CD4-positive, alpha-beta T cell (primary cell): ENCODE data around the gene BRF1. TPM values are rescaled to one million over a fixed set of nuclear protein-coding genes. Genes with fewer than 3 reads are reported as not detected.

Source experiments
- ATAC-seq: fragments of 200-7000 bp; cut with Tn5 transposase; one replicate; pipeline ENCODE4 v1.10.0; 2022; ENCODE audit warnings: mild to moderate bottlenecking; ENCODE audit not compliant: poor library complexity
- CTCF ChIA-PET: fragments of 350-600 bp; sonication (Branson Sonifier 250); formaldehyde crosslinking; loops from one replicate; lab custom pipeline; 2021; ENCODE audit warnings: antibody characterized with exemption, inconsistent platforms; lab: Charles Lee
- POLR2A ChIA-PET: fragments of 350-600 bp; sonication (Branson Sonifier 250); formaldehyde crosslinking; loops from one replicate; lab custom pipeline; 2021; ENCODE audit warnings: antibody characterized with exemption, inconsistent platforms; lab: Charles Lee
- DNase-seq, 14 experiments: peaks; one replicate each; pipeline ENCODE4 v3.0.0-alpha.2; 2013 to 2020; ENCODE audit warnings: mixed read lengths in 2 of 14
- H3K27ac ChIP-seq, 2 donors: one replicate each; pipeline versions ENCODE4 v1.5.1 to v1.7.0; 2013; ENCODE audit warnings: low read length in 2 of 2, low read depth in 1 of 2, mild to moderate bottlenecking in 1 of 2
- H3K27me3 ChIP-seq, 2 experiments: 1 replicate in 1 of 2; 2 replicates in 1 of 2; pipeline versions ENCODE4 v1.6.1 to v1.7.0; 2013; ENCODE audit warnings: low read length in 2 of 2, control low read depth in 1 of 2, mild to moderate bottlenecking in 1 of 2, moderate library complexity in 1 of 2; ENCODE audit not compliant: insufficient read depth in 2 of 2, control insufficient read depth in 1 of 2
- H3K36me3 ChIP-seq: one replicate; pipeline ENCODE4 v1.6.1; 2013; ENCODE audit warnings: low read length, control low read depth; ENCODE audit not compliant: insufficient read depth
- H3K4me1 ChIP-seq: one replicate; pipeline ENCODE4 v1.6.1; 2013; ENCODE audit warnings: low read length, control low read depth; ENCODE audit not compliant: insufficient read depth
- H3K4me3 ChIP-seq: one replicate; pipeline ENCODE4 v1.5.1; 2013; ENCODE audit warnings: mild to moderate bottlenecking, low read length, moderate library complexity
- H3K9me3 ChIP-seq, 2 experiments: 1 replicate in 1 of 2; 2 replicates in 1 of 2; pipeline versions ENCODE4 v1.6.1 to v1.7.0; 2013; ENCODE audit warnings: low read length in 2 of 2, mild to moderate bottlenecking in 2 of 2, control low read depth in 1 of 2, moderate library complexity in 1 of 2; ENCODE audit not compliant: control insufficient read depth in 1 of 2, insufficient read depth in 1 of 2
- H3K27ac Mint-ChIP-seq: one replicate; pipeline ENCODE4 v1.8.0; 2020; ENCODE audit warnings: mixed read lengths
- H3K27me3 Mint-ChIP-seq: one replicate; pipeline ENCODE4 v1.8.0; 2021; ENCODE audit warnings: mixed read lengths
- H3K36me3 Mint-ChIP-seq: one replicate; pipeline ENCODE4 v1.8.0; 2021; ENCODE audit warnings: low read depth, mixed read lengths
- H3K4me1 Mint-ChIP-seq: one replicate; pipeline ENCODE4 v1.8.0; 2021; ENCODE audit warnings: low read depth, mixed read lengths
- H3K4me3 Mint-ChIP-seq: one replicate; pipeline ENCODE4 v1.8.0; 2020; ENCODE audit warnings: mild to moderate bottlenecking, mixed read lengths
- H3K9me3 Mint-ChIP-seq: one replicate; pipeline ENCODE4 v1.8.0; 2020; ENCODE audit warnings: mixed read lengths
- intact Hi-C, 2 experiments: fragments of 100-400 bp; cut with DNase I in 1 of 2; cut with micrococcal nuclease in 1 of 2; formaldehyde crosslinking; loops; one replicate each; pipeline versions ENCODE4 v1.15.1 to v1.9.0; 2023 to 2025; cut with DNase I, micrococcal nuclease
- total RNA-seq, 174 experiments: library from RNA in 2 of 174; stranded (reverse) in 2 of 174; gene quantifications; one replicate each; pipeline ENCODE4 v1.2.3 and lab custom pipeline; 2021 to 2026
- TF ChIP-seq, protein P1 (sequence below): fragments of 200-600 bp; IDR thresholded peaks from one replicate; pipeline ENCODE4 v1.8.0; 2022; ENCODE audit warnings: antibody characterized with exemption, mild to moderate bottlenecking

Gene BRF1
- total RNA-seq, 2 experiments from 2014 or later: 77.4 to 77.7 TPM

DNA sequence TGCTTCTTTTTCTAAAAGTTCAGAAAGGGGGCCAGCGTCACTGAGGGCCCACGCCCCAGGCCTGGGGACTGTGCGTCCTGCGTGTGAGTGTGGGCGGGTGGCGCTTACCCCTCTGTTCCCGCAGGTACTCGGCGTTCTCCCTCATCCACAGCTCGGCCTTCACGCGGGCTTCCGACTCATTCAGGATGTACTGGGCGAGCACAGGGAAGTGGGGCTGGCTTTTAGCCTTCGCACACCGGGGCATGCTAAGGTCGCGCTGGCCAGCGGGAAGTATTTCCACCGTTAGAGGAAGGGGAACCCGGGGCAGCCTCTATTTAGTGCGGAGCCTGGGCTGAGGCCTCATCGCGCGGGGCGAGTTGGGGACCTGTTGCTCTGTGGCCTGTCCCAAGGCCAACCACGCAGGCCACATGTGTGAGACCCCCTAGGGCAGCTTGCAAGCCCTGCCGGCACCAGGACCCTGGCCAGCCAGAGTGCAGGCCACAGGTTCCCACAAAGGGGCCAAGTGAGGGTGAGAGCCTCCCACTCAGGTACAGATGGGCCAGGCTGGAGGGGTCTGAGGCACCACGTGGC lies 81.7 kb downstream of the BRF1 start:
- no peak overlapping the region for H3K4me3 Mint-ChIP-seq
- ChIA-PET POLR2A (no interaction called here), CTCF (no interaction called here)
- H3K27ac Mint-ChIP-seq: no peak overlapping the region
- ATAC-seq (no peak), DNase-seq (no peak)
- Histone ChIP-seq H3K4me3 (no peak overlapping the region), H3K36me3 (peaks cover 77% of the 10 kb centered on the region), H3K27me3 (no peaks in the 10 kb centered on the region), H3K4me1 (no peaks in the 10 kb centered on the region), H3K9me3 (no peaks in the 10 kb centered on the region), H3K27ac (no peak overlapping the region)
- intact Hi-C loops: loop anchor here in 1 of 2 experiments (10.0 kb wide), 1 partner anchor 46 kb away; no protein-coding TSS in a partner anchor
- no peaks in the 10 kb centered on the region for H3K9me3 Mint-ChIP-seq
- H3K36me3 Mint-ChIP-seq: peaks cover 56% of the 10 kb centered on the region
- H3K27me3 Mint-ChIP-seq: no peaks in the 10 kb centered on the region
- H3K4me1 Mint-ChIP-seq: no peaks in the 10 kb centered on the region
- TF ChIP-seq, protein P1, sequence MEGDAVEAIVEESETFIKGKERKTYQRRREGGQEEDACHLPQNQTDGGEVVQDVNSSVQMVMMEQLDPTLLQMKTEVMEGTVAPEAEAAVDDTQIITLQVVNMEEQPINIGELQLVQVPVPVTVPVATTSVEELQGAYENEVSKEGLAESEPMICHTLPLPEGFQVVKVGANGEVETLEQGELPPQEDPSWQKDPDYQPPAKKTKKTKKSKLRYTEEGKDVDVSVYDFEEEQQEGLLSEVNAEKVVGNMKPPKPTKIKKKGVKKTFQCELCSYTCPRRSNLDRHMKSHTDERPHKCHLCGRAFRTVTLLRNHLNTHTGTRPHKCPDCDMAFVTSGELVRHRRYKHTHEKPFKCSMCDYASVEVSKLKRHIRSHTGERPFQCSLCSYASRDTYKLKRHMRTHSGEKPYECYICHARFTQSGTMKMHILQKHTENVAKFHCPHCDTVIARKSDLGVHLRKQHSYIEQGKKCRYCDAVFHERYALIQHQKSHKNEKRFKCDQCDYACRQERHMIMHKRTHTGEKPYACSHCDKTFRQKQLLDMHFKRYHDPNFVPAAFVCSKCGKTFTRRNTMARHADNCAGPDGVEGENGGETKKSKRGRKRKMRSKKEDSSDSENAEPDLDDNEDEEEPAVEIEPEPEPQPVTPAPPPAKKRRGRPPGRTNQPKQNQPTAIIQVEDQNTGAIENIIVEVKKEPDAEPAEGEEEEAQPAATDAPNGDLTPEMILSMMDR: no peak

DNA sequence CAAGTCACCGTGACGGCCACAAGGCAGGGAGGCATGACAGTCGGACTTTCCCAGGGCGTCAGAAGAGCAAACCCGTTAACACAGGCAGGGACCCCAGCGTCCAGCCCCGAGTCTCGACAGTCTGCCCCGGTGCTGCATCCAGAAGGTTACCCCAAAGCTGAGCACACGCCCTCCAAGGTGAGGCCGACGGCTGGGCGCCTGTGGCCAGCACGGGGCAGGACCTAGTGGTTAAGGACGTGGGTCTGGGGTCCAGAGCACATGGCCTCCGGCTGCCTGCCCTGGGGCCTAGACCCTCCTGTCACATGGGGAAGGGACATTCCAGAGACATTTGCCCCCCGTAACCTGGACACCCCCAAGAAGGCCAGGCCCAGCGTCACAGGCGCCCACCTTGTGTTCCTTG lies 82.2 kb downstream of the BRF1 start:
- Histone ChIP-seq H3K27me3 (no peaks in the 10 kb centered on the region), H3K4me3 (no peak overlapping the region), H3K9me3 (no peaks in the 10 kb centered on the region), H3K4me1 (no peaks in the 10 kb centered on the region), H3K27ac (no peak overlapping the region), H3K36me3 (peaks cover 76% of the 10 kb centered on the region)
- no peaks in the 10 kb centered on the region for H3K4me1 Mint-ChIP-seq
- no peak overlapping the region for H3K27ac Mint-ChIP-seq
- no peaks in the 10 kb centered on the region for H3K9me3 Mint-ChIP-seq
- no peak overlapping the region for H3K4me3 Mint-ChIP-seq
- CTCF ChIA-PET: no interaction called here
- ATAC-seq: no peak
- DNase-seq: no peak
- no peaks in the 10 kb centered on the region for H3K27me3 Mint-ChIP-seq
- H3K36me3 Mint-ChIP-seq: peaks cover 52% of the 10 kb centered on the region
- POLR2A ChIA-PET: no interaction called here
- TF ChIP-seq, protein P1: no peak
- intact Hi-C loops: loop anchor here in 1 of 2 experiments (10.0 kb wide), 1 partner anchor 46 kb away; no protein-coding TSS in a partner anchor

DNA sequence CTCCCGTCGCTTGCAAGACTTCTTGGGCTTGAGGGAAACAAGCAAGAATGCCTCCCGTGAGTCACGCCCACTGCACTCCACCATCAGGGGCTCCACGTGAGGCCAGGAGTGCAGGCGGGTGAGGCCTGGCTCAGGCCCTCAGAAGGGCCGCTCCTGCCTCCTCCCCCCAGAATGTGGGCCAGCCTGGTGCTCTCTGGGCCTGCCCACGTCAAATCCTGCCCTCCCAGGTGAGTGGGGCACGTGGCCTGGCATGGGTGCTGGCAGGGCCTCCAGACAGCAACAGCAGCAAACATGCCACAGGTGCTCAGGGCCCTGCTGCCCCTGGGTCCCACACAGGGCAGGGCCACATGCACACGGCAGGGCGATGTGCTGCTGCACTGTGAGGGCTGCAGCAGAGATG lies 83.0 kb downstream of the BRF1 start:
- no peaks in the 10 kb centered on the region for H3K27me3 ChIP-seq
- no peak overlapping the region for H3K4me3 Mint-ChIP-seq
- H3K4me1 ChIP-seq: no peaks in the 10 kb centered on the region
- intact Hi-C loops: loop anchor here in 1 of 2 experiments (10.0 kb wide), 1 partner anchor 47 kb away; no protein-coding TSS in a partner anchor
- CTCF ChIA-PET: no interaction called here
- DNase-seq (no peak), ATAC-seq (no peak)
- no peaks in the 10 kb centered on the region for H3K4me1 Mint-ChIP-seq
- POLR2A ChIA-PET: no interaction called here
- H3K27me3 Mint-ChIP-seq: no peaks in the 10 kb centered on the region
- no peak overlapping the region for H3K4me3 ChIP-seq
- no peak overlapping the region for H3K27ac ChIP-seq
- no peaks in the 10 kb centered on the region for H3K9me3 ChIP-seq
- H3K27ac Mint-ChIP-seq: no peak overlapping the region
- no peaks in the 10 kb centered on the region for H3K9me3 Mint-ChIP-seq
- TF ChIP-seq, protein P1: no peak
- peaks cover 69% of the 10 kb centered on the region for H3K36me3 ChIP-seq
- H3K36me3 Mint-ChIP-seq: peaks cover 48% of the 10 kb centered on the region
